Neural cell (in vitro differentiated cells): ENCODE measurements around the gene MS4A6E. TPM values are rescaled to one million over a fixed set of nuclear protein-coding genes. Genes with fewer than 3 reads are reported as not detected.

ENCODE experiments used
- H2AFZ ChIP-seq: fragments of 200-600, 300-800 bp; sonication (generic), shearing (Covaris generic); 2 replicates; pipeline ENCODE4 v1.6.0; 2014; ENCODE audit warnings: low read depth, mild to moderate bottlenecking, antibody characterized with exemption, low read length, moderate library complexity
- H3F3A ChIP-seq: fragments of 200-600 bp; shearing (Covaris generic); 2 replicates; pipeline ENCODE4 v1.6.1; 2016; ENCODE audit warnings: mild to moderate bottlenecking, moderate library complexity, mixed read lengths, antibody characterized with exemption, low read length; ENCODE audit not compliant: insufficient read depth, poor library complexity, severe bottlenecking
- H3K27ac ChIP-seq: fragments of 200-600, 300-800 bp; sonication (generic), shearing (Covaris generic); 2 replicates; pipeline ENCODE4 v1.5.1; 2014; ENCODE audit warnings: mild to moderate bottlenecking, low read length, moderate library complexity
- H3K27me3 ChIP-seq: fragments of 300-800, 200-600 bp; sonication (generic), shearing (Covaris generic); 2 replicates; pipeline ENCODE4 v1.6.0; 2014; ENCODE audit warnings: mild to moderate bottlenecking, low read depth, low read length, moderate library complexity; ENCODE audit not compliant: insufficient read depth
- H3K36me3 ChIP-seq: fragments of 300-800, 200-600 bp; sonication (generic), shearing (Covaris generic); 2 replicates; pipeline ENCODE4 v1.5.1; 2014; ENCODE audit warnings: mild to moderate bottlenecking, antibody characterized with exemption, low read length, moderate library complexity; ENCODE audit not compliant: insufficient read depth
- H3K4me2 ChIP-seq: fragments of 300-800, 200-600 bp; sonication (generic), shearing (Covaris generic); 2 replicates; pipeline ENCODE4 v1.6.0; 2014; ENCODE audit warnings: mild to moderate bottlenecking, low read length
- H3K4me3 ChIP-seq: fragments of 300-800, 200-600 bp; sonication (generic), shearing (Covaris generic); 2 replicates; pipeline ENCODE4 v1.5.1; 2014; ENCODE audit warnings: mild to moderate bottlenecking, low read length, moderate library complexity
- H3K79me2 ChIP-seq: fragments of 200-600 bp; shearing (Covaris generic); replicated peaks from 2 replicates; pipeline ENCODE4 v1.6.0; 2014; ENCODE audit warnings: mild to moderate bottlenecking, low read length, moderate library complexity; ENCODE audit not compliant: insufficient read depth
- H3K9ac ChIP-seq: fragments of 300-800, 200-600 bp; sonication (generic), shearing (Covaris generic); 2 replicates; pipeline ENCODE4 v1.6.1; 2016; ENCODE audit warnings: mild to moderate bottlenecking, low read length, mixed read lengths
- H3K9me2 ChIP-seq: fragments of 200-600 bp; shearing (Covaris generic); 2 replicates; pipeline ENCODE4 v1.6.1; 2016; ENCODE audit warnings: mild to moderate bottlenecking, low read length, mixed read lengths; ENCODE audit not compliant: insufficient read depth
- H3K9me3 ChIP-seq: fragments of 200-600, 300-800 bp; sonication (generic), shearing (Covaris generic); 2 replicates; pipeline ENCODE4 v1.6.1; 2016; ENCODE audit warnings: mild to moderate bottlenecking, mixed run types, low read length, moderate library complexity, mixed read lengths
- H4K20me1 ChIP-seq: fragments of 200-600 bp; shearing (Covaris generic); 2 replicates; pipeline ENCODE4 v1.6.1; 2016; ENCODE audit warnings: mild to moderate bottlenecking, mixed run types; ENCODE audit not compliant: insufficient read depth
- EP300 ChIP-seq: fragments of 450-650 bp; conservative IDR thresholded peaks from 2 replicates; pipeline ENCODE4 v1.6.1; 2014; ENCODE audit warnings: antibody characterized with exemption, mild to moderate bottlenecking, moderate library complexity; ENCODE audit not compliant: poor library complexity, severe bottlenecking
- EZH2 ChIP-seq: fragments of 200-600, 300-800 bp; shearing (Covaris generic), sonication (generic); IDR thresholded peaks from 2 replicates; pipeline ENCODE4 v1.6.1; 2014; ENCODE audit warnings: antibody characterized with exemption, low read length, borderline replicate concordance, mild to moderate bottlenecking; ENCODE audit not compliant: insufficient read depth, poor library complexity, severe bottlenecking
- MXI1 ChIP-seq: fragments of 450-650 bp; conservative IDR thresholded peaks from 2 replicates; pipeline ENCODE4 v1.6.1; 2014; ENCODE audit warnings: antibody characterized with exemption, mild to moderate bottlenecking; ENCODE audit not compliant: poor library complexity, severe bottlenecking
- POLR2AphosphoS5 ChIP-seq: IDR thresholded peaks from 2 replicates; pipeline ENCODE4 v1.6.1; 2012
- RAD21 ChIP-seq: fragments of 450-650 bp; conservative IDR thresholded peaks from 2 replicates; pipeline ENCODE4 v1.6.1; 2014; ENCODE audit warnings: antibody characterized with exemption, mild to moderate bottlenecking, moderate library complexity
- SMC3 ChIP-seq: fragments of 450-650 bp; conservative IDR thresholded peaks from 2 replicates; pipeline ENCODE4 v1.6.1; 2014; ENCODE audit warnings: antibody characterized with exemption, mild to moderate bottlenecking, moderate library complexity; ENCODE audit not compliant: poor library complexity
- TAF1 ChIP-seq: IDR thresholded peaks from 2 replicates; pipeline ENCODE4 v1.6.1; 2012; ENCODE audit warnings: low read depth
- polyA plus RNA-seq: library from polyadenylated mRNA; depleted of rRNA; stranded (reverse); fragments of >200 nt; gene quantifications from 2 replicates; pipeline ENCODE4 v1.2.3, GENCODE V29; 2014
- TF ChIP-seq, protein P1 (sequence below): fragments of 450-650 bp; IDR thresholded peaks from 2 replicates; pipeline ENCODE4 v1.5.1; 2014; ENCODE audit warnings: antibody characterized with exemption, mild to moderate bottlenecking, moderate library complexity; ENCODE audit not compliant: poor library complexity, severe bottlenecking
- TF ChIP-seq, protein P2 (sequence below): IDR thresholded peaks from 2 replicates; pipeline ENCODE4 v1.6.1; 2012; ENCODE audit warnings: borderline replicate concordance

MS4A6E gene
- polyA plus RNA-seq, 1 donor from 2014 or later, result not detected

DNA sequence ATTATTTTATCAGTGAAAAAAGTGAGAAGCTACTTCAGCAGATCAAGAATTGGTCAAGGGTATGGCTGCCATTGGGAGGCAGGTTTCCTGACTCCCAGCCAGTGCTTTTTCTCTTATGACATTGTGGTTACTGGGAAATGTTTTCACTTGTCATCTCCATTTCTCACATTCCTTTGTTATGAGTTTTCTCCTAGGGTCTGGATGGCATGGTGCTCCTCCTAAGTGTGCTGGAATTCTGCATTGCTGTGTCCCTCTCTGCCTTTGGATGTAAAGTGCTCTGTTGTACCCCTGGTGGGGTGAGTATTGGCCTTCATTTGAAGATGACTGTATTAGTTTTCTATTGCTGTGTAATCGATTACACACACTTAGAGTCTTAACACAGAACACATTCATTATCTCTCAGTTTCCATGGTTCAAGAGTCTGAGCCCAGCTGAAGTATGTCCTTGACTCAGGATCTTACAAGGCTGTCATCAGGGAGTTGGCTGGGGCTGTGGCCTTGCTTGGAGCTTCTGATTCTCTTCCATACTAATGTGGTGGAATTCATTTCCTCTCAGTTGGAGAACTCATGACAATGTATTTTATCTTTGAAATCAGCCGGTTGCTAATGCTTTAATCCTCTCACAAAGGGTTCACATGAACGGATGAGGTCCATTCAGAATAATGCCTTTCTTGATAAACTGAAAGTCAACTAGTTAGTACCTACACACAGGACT lies 21.0 kb upstream of the MS4A6E start:
- Histone ChIP-seq H3K9me3 (no peaks in the 10 kb centered on the region), H4K20me1 (no peaks in the 10 kb centered on the region), H3K4me2 (no peak overlapping the region), H3K79me2 (no peaks in the 10 kb centered on the region), H3K27me3 (no peaks in the 10 kb centered on the region), H3K4me3 (no peak overlapping the region), H2AFZ (no peak overlapping the region), H3K9ac (no peak overlapping the region), H3F3A (no peaks in the 10 kb centered on the region), H3K36me3 (no peaks in the 10 kb centered on the region), H3K27ac (no peak overlapping the region), H3K9me2 (no peaks in the 10 kb centered on the region)
- TF ChIP-seq, protein P1, sequence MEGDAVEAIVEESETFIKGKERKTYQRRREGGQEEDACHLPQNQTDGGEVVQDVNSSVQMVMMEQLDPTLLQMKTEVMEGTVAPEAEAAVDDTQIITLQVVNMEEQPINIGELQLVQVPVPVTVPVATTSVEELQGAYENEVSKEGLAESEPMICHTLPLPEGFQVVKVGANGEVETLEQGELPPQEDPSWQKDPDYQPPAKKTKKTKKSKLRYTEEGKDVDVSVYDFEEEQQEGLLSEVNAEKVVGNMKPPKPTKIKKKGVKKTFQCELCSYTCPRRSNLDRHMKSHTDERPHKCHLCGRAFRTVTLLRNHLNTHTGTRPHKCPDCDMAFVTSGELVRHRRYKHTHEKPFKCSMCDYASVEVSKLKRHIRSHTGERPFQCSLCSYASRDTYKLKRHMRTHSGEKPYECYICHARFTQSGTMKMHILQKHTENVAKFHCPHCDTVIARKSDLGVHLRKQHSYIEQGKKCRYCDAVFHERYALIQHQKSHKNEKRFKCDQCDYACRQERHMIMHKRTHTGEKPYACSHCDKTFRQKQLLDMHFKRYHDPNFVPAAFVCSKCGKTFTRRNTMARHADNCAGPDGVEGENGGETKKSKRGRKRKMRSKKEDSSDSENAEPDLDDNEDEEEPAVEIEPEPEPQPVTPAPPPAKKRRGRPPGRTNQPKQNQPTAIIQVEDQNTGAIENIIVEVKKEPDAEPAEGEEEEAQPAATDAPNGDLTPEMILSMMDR, result no peak
- no peak for TF ChIP-seq EP300
- no peak for TF ChIP-seq RAD21
- TF ChIP-seq, protein P2, sequence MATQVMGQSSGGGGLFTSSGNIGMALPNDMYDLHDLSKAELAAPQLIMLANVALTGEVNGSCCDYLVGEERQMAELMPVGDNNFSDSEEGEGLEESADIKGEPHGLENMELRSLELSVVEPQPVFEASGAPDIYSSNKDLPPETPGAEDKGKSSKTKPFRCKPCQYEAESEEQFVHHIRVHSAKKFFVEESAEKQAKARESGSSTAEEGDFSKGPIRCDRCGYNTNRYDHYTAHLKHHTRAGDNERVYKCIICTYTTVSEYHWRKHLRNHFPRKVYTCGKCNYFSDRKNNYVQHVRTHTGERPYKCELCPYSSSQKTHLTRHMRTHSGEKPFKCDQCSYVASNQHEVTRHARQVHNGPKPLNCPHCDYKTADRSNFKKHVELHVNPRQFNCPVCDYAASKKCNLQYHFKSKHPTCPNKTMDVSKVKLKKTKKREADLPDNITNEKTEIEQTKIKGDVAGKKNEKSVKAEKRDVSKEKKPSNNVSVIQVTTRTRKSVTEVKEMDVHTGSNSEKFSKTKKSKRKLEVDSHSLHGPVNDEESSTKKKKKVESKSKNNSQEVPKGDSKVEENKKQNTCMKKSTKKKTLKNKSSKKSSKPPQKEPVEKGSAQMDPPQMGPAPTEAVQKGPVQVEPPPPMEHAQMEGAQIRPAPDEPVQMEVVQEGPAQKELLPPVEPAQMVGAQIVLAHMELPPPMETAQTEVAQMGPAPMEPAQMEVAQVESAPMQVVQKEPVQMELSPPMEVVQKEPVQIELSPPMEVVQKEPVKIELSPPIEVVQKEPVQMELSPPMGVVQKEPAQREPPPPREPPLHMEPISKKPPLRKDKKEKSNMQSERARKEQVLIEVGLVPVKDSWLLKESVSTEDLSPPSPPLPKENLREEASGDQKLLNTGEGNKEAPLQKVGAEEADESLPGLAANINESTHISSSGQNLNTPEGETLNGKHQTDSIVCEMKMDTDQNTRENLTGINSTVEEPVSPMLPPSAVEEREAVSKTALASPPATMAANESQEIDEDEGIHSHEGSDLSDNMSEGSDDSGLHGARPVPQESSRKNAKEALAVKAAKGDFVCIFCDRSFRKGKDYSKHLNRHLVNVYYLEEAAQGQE, result no peak
- TF ChIP-seq MXI1, result no peak

DNA sequence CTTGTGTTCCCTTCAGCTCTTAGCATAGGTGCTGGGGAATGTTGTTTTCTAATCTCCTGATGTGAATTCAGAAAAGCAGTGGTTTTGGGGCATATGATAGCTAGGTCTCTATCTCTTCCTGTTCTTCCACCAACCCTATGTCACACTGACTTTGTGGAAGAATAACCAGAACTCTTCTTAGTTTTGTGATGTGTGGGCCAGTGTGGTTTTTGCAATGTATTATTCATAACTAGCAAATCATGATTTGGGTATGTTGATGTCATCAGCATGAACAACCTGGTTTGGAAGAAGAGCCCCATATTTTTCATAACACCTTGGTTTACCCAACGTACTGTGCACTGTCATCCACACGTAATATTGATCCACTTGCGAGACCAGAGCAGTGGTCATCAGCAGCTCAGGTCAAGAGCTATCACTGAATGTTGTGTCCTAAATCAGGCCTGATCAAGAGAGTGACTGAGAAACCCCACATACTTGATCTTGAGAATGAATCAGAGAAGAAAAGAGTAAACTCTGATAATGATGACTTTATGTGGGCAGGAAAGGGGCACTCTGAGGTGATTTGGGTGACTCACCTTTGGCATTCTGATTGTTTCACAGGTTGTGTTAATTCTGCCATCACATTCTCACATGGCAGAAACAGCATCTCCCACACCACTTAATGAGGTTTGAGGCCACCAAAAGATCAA lies 19.4 kb upstream of the MS4A6E start:
- H3K27ac ChIP-seq, result no peak overlapping the region
- no peak overlapping the region for H3K4me3 ChIP-seq

More for the DNA sequence above, 19.4 kb upstream of the MS4A6E start:
- H3K4me2 ChIP-seq, result no peak overlapping the region
- no peaks in the 10 kb centered on the region for H3K36me3 ChIP-seq
- no peaks in the 10 kb centered on the region for H4K20me1 ChIP-seq
- no peak overlapping the region for H2AFZ ChIP-seq
- H3K9ac ChIP-seq, result no peak overlapping the region
- no peaks in the 10 kb centered on the region for H3K9me2 ChIP-seq
- no peaks in the 10 kb centered on the region for H3F3A ChIP-seq
- H3K79me2 ChIP-seq, result no peaks in the 10 kb centered on the region
- no peaks in the 10 kb centered on the region for H3K9me3 ChIP-seq
- H3K27me3 ChIP-seq, result no peaks in the 10 kb centered on the region
- TF ChIP-seq MXI1, result no peak
- TF ChIP-seq TAF1, result no peak
- no peak for TF ChIP-seq EP300
- TF ChIP-seq RAD21, result no peak
- TF ChIP-seq, protein P2, result no peak
- TF ChIP-seq, protein P1, result no peak
- TF ChIP-seq SMC3, result no peak
- TF ChIP-seq EZH2, result no peak
- no peak for TF ChIP-seq POLR2AphosphoS5
